SKM-1 treated with dmso at 0.1 percent for 144 hours (cell line): ENCODE measurements around the gene DOC2A.
"Not testable (repeated sequence)": the region's sequence is repeated elsewhere in the genome, so short reads cannot be mapped to it uniquely, and the experiment has no call there.

Experiments
- DNase-seq: peaks from one replicate; lab custom pipeline; 2025; ENCODE audit not compliant: unreplicated experiment; lab: John Stamatoyannopoulos, UW

The DOC2A gene

GRCh38 chr16:29973384-29974246 is 37.2 kb downstream of the DOC2A start, which contains the start of gene TAOK2:
Gene TAOK2, plus strand, starts transcription at chr16:29973868. Its CDS starts 3,905 bp downstream, at chr16:29977773.
- peak; percentile 98 for DNase-seq

- no peak for DNase-seq
These were observed 37.8 kb downstream of the DOC2A start for GRCh38 chr16:29972992-29973383.

GRCh38 chr16:29972500-29972899 is 38.3 kb downstream of the DOC2A start:
- DNase-seq, result no peak

- no peak for DNase-seq
These were observed 39.5 kb downstream of the DOC2A start for GRCh38 chr16:29971304-29971703.

- DNase-seq, result no peak
These were observed 42.6 kb downstream of the DOC2A start for GRCh38 chr16:29968205-29968604.

- DNase-seq, result no peak
These were observed 47.6 kb downstream of the DOC2A start for GRCh38 chr16:29963021-29963743.

GRCh38 chr16:29962344-29962994 is 48.4 kb downstream of the DOC2A start:
- DNase-seq, result peak; percentile 16

- peak; percentile 82 for DNase-seq
These were observed 49.1 kb downstream of the DOC2A start, which contains the start of gene TMEM219 for GRCh38 chr16:29961479-29962343. Gene TMEM219, plus strand, starts transcription at chr16:29962079. Its CDS starts 1,065 bp downstream, at chr16:29963144.

GRCh38 chr16:29961127-29961478 is 49.7 kb downstream of the DOC2A start:
- no peak for DNase-seq

GRCh38 chr16:29959821-29960220 is 51.0 kb downstream of the DOC2A start:
- not testable (repeated sequence) for DNase-seq

GRCh38 chr16:29959293-29959692 is 51.5 kb downstream of the DOC2A start:
- DNase-seq, result no peak

- DNase-seq, result no peak
These were observed 52.1 kb downstream of the DOC2A start for GRCh38 chr16:29958756-29959155.
